MM.1S (cell line): ENCODE data around the gene TBC1D13.

Experiments
- DNase-seq: peaks from one replicate; pipeline ENCODE4 v3.0.0-alpha.2; 2015
- H2AFZ ChIP-seq: fragments of 300-600 bp; sonication (generic); 2 replicates; pipeline ENCODE4 v1.6.0; 2016; ENCODE audit warnings: antibody characterized with exemption, low read length
- H3F3A ChIP-seq: fragments of 300-600 bp; sonication (generic); 2 replicates; pipeline ENCODE4 v1.6.1; 2016; ENCODE audit warnings: mild to moderate bottlenecking, antibody characterized with exemption, low read length, moderate library complexity, mixed read lengths; ENCODE audit not compliant: insufficient read depth
- H3K27ac ChIP-seq: fragments of 300-600 bp; sonication (generic); 2 replicates; pipeline ENCODE4 v1.5.1; 2016; ENCODE audit warnings: mild to moderate bottlenecking, low read length
- H3K27me3 ChIP-seq: fragments of 300-600 bp; sonication (generic); replicated peaks from 2 replicates; pipeline ENCODE4 v1.6.0; 2016; ENCODE audit warnings: low read length; ENCODE audit not compliant: insufficient read depth
- H3K36me3 ChIP-seq: fragments of 300-600 bp; sonication (generic); replicated peaks from 2 replicates; pipeline ENCODE4 v1.6.1; 2016; ENCODE audit warnings: mild to moderate bottlenecking, low read length, mixed read lengths; ENCODE audit not compliant: insufficient read depth
- H3K4me1 ChIP-seq: fragments of 300-600 bp; sonication (generic); 2 replicates; pipeline ENCODE4 v1.6.1; 2016; ENCODE audit warnings: low read length, mixed read lengths
- H3K4me2 ChIP-seq: fragments of 300-600 bp; sonication (generic); 2 replicates; pipeline ENCODE4 v1.6.0; 2016; ENCODE audit warnings: low read depth, low read length
- H3K4me3 ChIP-seq: fragments of 300-600 bp; sonication (generic); 2 replicates; pipeline ENCODE4 v1.5.1; 2016; ENCODE audit warnings: low read length, mixed read lengths
- H3K79me2 ChIP-seq: fragments of 300-600 bp; sonication (generic); 2 replicates; pipeline ENCODE4 v1.6.1; 2016; ENCODE audit warnings: mixed run types, low read length, mixed read lengths
- H3K9ac ChIP-seq: fragments of 300-600 bp; sonication (generic); 2 replicates; pipeline ENCODE4 v1.6.1; 2016; ENCODE audit warnings: low read length, mixed read lengths
- H3K9me2 ChIP-seq: fragments of 300-600 bp; sonication (generic); replicated peaks from 2 replicates; pipeline ENCODE4 v1.6.1; 2016; ENCODE audit warnings: mild to moderate bottlenecking, low read length, mixed read lengths; ENCODE audit not compliant: insufficient read depth
- H3K9me3 ChIP-seq: fragments of 300-600 bp; sonication (generic); replicated peaks from 2 replicates; pipeline ENCODE4 v1.6.1; 2016; ENCODE audit warnings: mild to moderate bottlenecking, low read length, mixed read lengths; ENCODE audit not compliant: insufficient read depth
- H4K20me1 ChIP-seq: fragments of 300-600 bp; sonication (generic); 2 replicates; pipeline ENCODE4 v1.6.1; 2016; ENCODE audit warnings: mild to moderate bottlenecking, low read length, moderate library complexity, mixed read lengths; ENCODE audit not compliant: insufficient read depth
- CTCF ChIP-seq: fragments of 300-600 bp; sonication (generic); IDR thresholded peaks from 2 replicates; pipeline ENCODE4 v1.5.1; 2016; ENCODE audit warnings: antibody characterized with exemption, low read length, mixed read lengths
- EZH2 ChIP-seq: fragments of 300-600 bp; sonication (generic); optimal IDR thresholded peaks from 2 replicates; pipeline ENCODE3; 2017; ENCODE audit warnings: low read depth, mild to moderate bottlenecking, antibody characterized with exemption, low read length, mixed read lengths
- EZH2phosphoT487 ChIP-seq: fragments of 300-600 bp; sonication (generic); IDR thresholded peaks from 2 replicates; pipeline ENCODE4 v1.6.1; 2018; ENCODE audit warnings: antibody characterized with exemption, low read length

The TBC1D13 gene

GRCh38 chr9:128822407-128823042 lies 35.5 kb downstream of the TBC1D13 start:
- Histone ChIP-seq H3K9me3 (no peaks in the 10 kb centered on the region), H3K4me1 (peaks cover 6% of the 10 kb centered on the region; the same call in 1 of the 2 replicates), H3K4me2 (no peak overlapping the region), H3K27me3 (no peaks in the 10 kb centered on the region), H4K20me1 (no peaks in the 10 kb centered on the region), H3F3A (no peaks in the 10 kb centered on the region), H3K4me3 (no peak overlapping the region), H2AFZ (no peak overlapping the region), H3K9ac (no peak overlapping the region), H3K79me2 (peaks cover 11% of the 10 kb centered on the region), H3K27ac (no peak overlapping the region), H3K9me2 (no peaks in the 10 kb centered on the region), H3K36me3 (no peaks in the 10 kb centered on the region; the same call in 1 of the 2 replicates)
- no peak for DNase-seq
- TF ChIP-seq CTCF (no peak), EZH2 (no peak), EZH2phosphoT487 (no peak)

GRCh38 chr9:128823362-128823902 lies 36.4 kb downstream of the TBC1D13 start:
- Histone ChIP-seq H3K4me3 (no peak overlapping the region), H3K27ac (no peak overlapping the region), H3K36me3 (no peaks in the 10 kb centered on the region; the same call in 1 of the 2 replicates), H3K9ac (no peak overlapping the region), H3F3A (no peaks in the 10 kb centered on the region), H3K4me1 (peaks cover 6% of the 10 kb centered on the region; the same call in 1 of the 2 replicates), H3K27me3 (no peaks in the 10 kb centered on the region), H2AFZ (no peak overlapping the region), H3K9me3 (no peaks in the 10 kb centered on the region), H4K20me1 (no peaks in the 10 kb centered on the region), H3K4me2 (no peak overlapping the region), H3K9me2 (no peaks in the 10 kb centered on the region), H3K79me2 (peaks cover 20% of the 10 kb centered on the region)
- DNase-seq: no peak
- TF ChIP-seq EZH2phosphoT487: no peak

GRCh38 chr9:128823903-128824406 lies 36.9 kb downstream of the TBC1D13 start:
- peaks cover 5% of the 10 kb centered on the region; the same call in 1 of the 2 replicates for H3K4me1 ChIP-seq
- peaks cover 26% of the 10 kb centered on the region for H3K79me2 ChIP-seq
- H3K27me3 ChIP-seq: no peaks in the 10 kb centered on the region
- no peak overlapping the region for H2AFZ ChIP-seq
- H3K36me3 ChIP-seq: no peaks in the 10 kb centered on the region; the same call in 1 of the 2 replicates
- H3K9me3 ChIP-seq: no peaks in the 10 kb centered on the region
- H3K4me3 ChIP-seq: no peak overlapping the region
- no peaks in the 10 kb centered on the region for H3K9me2 ChIP-seq
- TF ChIP-seq EZH2phosphoT487 (no peak), CTCF (no peak), EZH2 (no peak)
- H3K9ac ChIP-seq: no peak overlapping the region
- no peak overlapping the region for H3K4me2 ChIP-seq
- no peaks in the 10 kb centered on the region for H3F3A ChIP-seq
- H4K20me1 ChIP-seq: no peaks in the 10 kb centered on the region
- no peak for DNase-seq
- H3K27ac ChIP-seq: no peak overlapping the region

- no peak overlapping the region for H2AFZ ChIP-seq
- DNase-seq: no peak
- H3K9ac ChIP-seq: no peak overlapping the region
- TF ChIP-seq EZH2: no peak
- TF ChIP-seq EZH2phosphoT487: no peak
- no peaks in the 10 kb centered on the region for H4K20me1 ChIP-seq
- H3K4me2 ChIP-seq: no peak overlapping the region
- peaks cover 2% of the 10 kb centered on the region; the same call in 1 of the 2 replicates for H3F3A ChIP-seq
- no peaks in the 10 kb centered on the region for H3K9me3 ChIP-seq
- H3K4me1 ChIP-seq: no peaks in the 10 kb centered on the region
- no peaks in the 10 kb centered on the region; the same call in 1 of the 2 replicates for H3K36me3 ChIP-seq
- H3K9me2 ChIP-seq: no peaks in the 10 kb centered on the region
- H3K27ac ChIP-seq: no peak overlapping the region
- no peaks in the 10 kb centered on the region for H3K27me3 ChIP-seq
- H3K4me3 ChIP-seq: no peak overlapping the region
- H3K79me2 ChIP-seq: peaks cover 27% of the 10 kb centered on the region
Observed at GRCh38 chr9:128824911-128825310, 37.9 kb downstream of the TBC1D13 start.
